HepG2 (cell line): ENCODE measurements around the gene YY2. TPM values are rescaled to one million over a fixed set of nuclear protein-coding genes. Genes with fewer than 3 reads are reported as not detected.

Experiments
- ATAC-seq: fragments of 200-7000 bp; cut with Tn5 transposase; 3 replicates; pipeline ENCODE4 v1.9.1; 2020; ENCODE audit warnings: mild to moderate bottlenecking, moderate library complexity
- BruUV-seq: library from RNA; stranded (reverse); fragments of 400-500 nt; replicated peaks from 2 replicates; lab custom pipeline; 2021; lab: Mats Ljungman, UMichigan
- CTCF ChIA-PET: fragments of 300-600 bp; formaldehyde crosslinking; extraction: SDS; loops from one replicate; lab custom pipeline; 2021; ENCODE audit warnings: low total read pairs, inconsistent platforms, low intra/inter-chr PET ratio; lab: Yijun Ruan, JAX
- POLR2A ChIA-PET: fragments of 350-600 bp; sonication (Branson Sonifier 250); formaldehyde crosslinking; loops from one replicate; lab custom pipeline; 2020; ENCODE audit warnings: antibody characterized with exemption, inconsistent platforms; lab: Yijun Ruan, JAX
- DNase-seq: peaks from one replicate; pipeline ENCODE4 v3.0.0-alpha.2; 2015; ENCODE audit warnings: low spot score
- FAIRE-seq: peaks from 3 replicates; lab custom pipeline; 2011; peaks lifted over from hg19 to GRCh38; lab: Jason Lieb, UNC
- H2AFZ ChIP-seq: one replicate; pipeline ENCODE4 v1.6.1; 2011; ENCODE audit warnings: low read length, inconsistent platforms
- H3K27ac ChIP-seq: fragments of 300-600 bp; 3 replicates; pipeline ENCODE4 v1.8.0; 2011; ENCODE audit warnings: mixed run types, mild to moderate bottlenecking, mixed read lengths, low read length, inconsistent platforms; ENCODE audit not compliant: insufficient read depth; ENCODE audit errors: extremely low read length
- H3K27me3 ChIP-seq, 2 experiments: fragments of 200-600 bp in 1 of 2; 2 replicates in 1 of 2; 3 replicates in 1 of 2; pipeline versions ENCODE4 v1.6.0 to v1.8.0; 2011; ENCODE audit warnings: low read length in 2 of 2, mild to moderate bottlenecking in 2 of 2, moderate library complexity in 2 of 2, inconsistent platforms in 1 of 2; ENCODE audit not compliant: insufficient read depth in 2 of 2, control insufficient read depth in 1 of 2
- H3K36me3 ChIP-seq, 2 experiments: fragments of 200-600 bp in 1 of 2; replicated peaks in 1 of 2; 2 replicates in 1 of 2; 3 replicates in 1 of 2; pipeline versions ENCODE4 v1.5.1 to v1.8.0; 2011; ENCODE audit warnings: low read length in 2 of 2, inconsistent platforms in 1 of 2; ENCODE audit not compliant: insufficient read depth in 2 of 2, control insufficient read depth in 1 of 2
- H3K4me1 ChIP-seq: 2 replicates; pipeline ENCODE4 v1.5.1; 2012; ENCODE audit warnings: low read length, inconsistent platforms; ENCODE audit not compliant: insufficient read depth
- H3K4me2 ChIP-seq: 2 replicates; pipeline ENCODE4 v1.6.0; 2011; ENCODE audit warnings: low read depth, low read length, inconsistent platforms
- H3K4me3 ChIP-seq, 3 experiments: fragments of 200-600 bp in 1 of 3; sonication (generic), shearing (Covaris generic) in 1 of 3; replicated peaks in 1 of 3; 2 replicates each; pipeline ENCODE4 v1.5.1; 2011 to 2016; ENCODE audit warnings: low read length in 3 of 3, inconsistent platforms in 2 of 3, low read depth in 2 of 3, mild to moderate bottlenecking in 2 of 3, control low read depth in 1 of 3, mixed read lengths in 1 of 3; ENCODE audit not compliant: insufficient read depth in 1 of 3
- H3K79me2 ChIP-seq: one replicate; pipeline ENCODE4 v1.6.1; 2011; ENCODE audit warnings: low read length, inconsistent platforms; ENCODE audit not compliant: insufficient read depth
- H3K9ac ChIP-seq: 2 replicates; pipeline ENCODE4 v1.6.0; 2011; ENCODE audit warnings: mild to moderate bottlenecking, low read depth, low read length, inconsistent platforms; ENCODE audit not compliant: insufficient read depth
- H3K9me3 ChIP-seq: 2 replicates; pipeline ENCODE4 v1.5.1; 2012; ENCODE audit warnings: mild to moderate bottlenecking, low read length
- H4K20me1 ChIP-seq: 2 replicates; pipeline ENCODE4 v1.6.0; 2011; ENCODE audit warnings: inconsistent platforms, mild to moderate bottlenecking, low read length, moderate library complexity; ENCODE audit not compliant: insufficient read depth
- ARNTL ChIP-seq: sonication (generic); formaldehyde crosslinking; IDR thresholded peaks from 2 replicates; pipeline ENCODE4 v1.4.0; 2020; ENCODE audit warnings: mild to moderate bottlenecking, missing genetic modification reagents
- CEBPG ChIP-seq: IDR thresholded peaks from 2 replicates; pipeline ENCODE4 v1.6.1; 2016
- ETV6 ChIP-seq: sonication (generic); formaldehyde crosslinking; conservative IDR thresholded peaks from 2 replicates; pipeline ENCODE4 v1.4.0; 2020; ENCODE audit warnings: missing genetic modification reagents
- FOXK1 ChIP-seq: sonication (generic); formaldehyde crosslinking; IDR thresholded peaks from 2 replicates; pipeline ENCODE4 v1.4.0; 2020; ENCODE audit warnings: low read depth, missing genetic modification reagents, borderline replicate concordance
- HNF1A ChIP-seq, 2 experiments: sonication (generic) in 1 of 2; formaldehyde crosslinking in 1 of 2; IDR thresholded peaks; 2 replicates each; pipeline versions ENCODE4 v1.4.0 to v1.6.1; 2016 to 2020; ENCODE audit warnings: borderline replicate concordance in 1 of 2, low read depth in 1 of 2, mild to moderate bottlenecking in 1 of 2, missing genetic modification reagents in 1 of 2
- KDM6A ChIP-seq: IDR thresholded peaks from 2 replicates; pipeline ENCODE4 v1.6.1; 2016; ENCODE audit warnings: low read depth
- NAIF1 ChIP-seq: sonication (generic); formaldehyde crosslinking; IDR thresholded peaks from 2 replicates; pipeline ENCODE4 v1.5.0; 2020; ENCODE audit warnings: mild to moderate bottlenecking, missing genetic modification reagents, borderline replicate concordance
- TCF7 ChIP-seq: sonication (generic); IDR thresholded peaks from 2 replicates; pipeline ENCODE4 v1.6.1; 2016; ENCODE audit warnings: antibody characterized with exemption, low read depth
- ZNF441 ChIP-seq: sonication (generic); formaldehyde crosslinking; IDR thresholded peaks from 2 replicates; pipeline ENCODE4 v1.7.0; 2021; ENCODE audit warnings: missing genetic modification reagents, borderline replicate concordance
- WGBS: methylation state at CpG from one replicate; pipeline ENCODE4 v1.1.6; 2017; ENCODE audit warnings: low lambda C conversion rate; 5-methylcytosine and 5-hydroxymethylcytosine counted together
- in situ Hi-C: cut with HindIII; loops from 2 replicates; pipeline ENCODE4 v1.10.0; 2017; ENCODE audit warnings: low pct_unique_long_range_greater_than_20kb; ENCODE audit not compliant: extremely low pct_ligation_motif_present
- intact Hi-C: fragments of 100-400 bp; cut with micrococcal nuclease; formaldehyde crosslinking; loops from one replicate; pipeline ENCODE4 v1.10.0; 2022; ENCODE audit not compliant: unreplicated experiment
- polyA plus RNA-seq, 8 experiments: library from polyadenylated mRNA; depleted of rRNA in 3 of 8; stranded (reverse) in 7 of 8; unstranded in 1 of 8; fragments of >200 nt; fragmentation: Illumina TruSeq in 4 of 8; extraction: Trizol in 4 of 8; gene quantifications; 2 replicates each; pipeline versions ENCODE4 v1.2.1 to v1.2.3, GENCODE V29; 2011 to 2016; ENCODE audit warnings: low read depth in 4 of 8, missing spikeins in 1 of 8, mixed read lengths in 1 of 8; ENCODE audit not compliant: insufficient read depth in 1 of 8
- total RNA-seq, 5 experiments: library from RNA; depleted of rRNA; stranded (reverse); fragments of >200 nt; fragmentation: Illumina TruSeq; extraction: Trizol; gene quantifications; 2 replicates each; pipeline ENCODE4 v1.2.3, GENCODE V29; 2016; ENCODE audit warnings: low read depth in 1 of 5

YY2 gene
- total and polyA plus RNA-seq, 2 of the 13 experiments (the other 11 are each of a cell fraction or from before 2014, with no cell fraction given), result 0.34 to 0.44 TPM

DNA sequence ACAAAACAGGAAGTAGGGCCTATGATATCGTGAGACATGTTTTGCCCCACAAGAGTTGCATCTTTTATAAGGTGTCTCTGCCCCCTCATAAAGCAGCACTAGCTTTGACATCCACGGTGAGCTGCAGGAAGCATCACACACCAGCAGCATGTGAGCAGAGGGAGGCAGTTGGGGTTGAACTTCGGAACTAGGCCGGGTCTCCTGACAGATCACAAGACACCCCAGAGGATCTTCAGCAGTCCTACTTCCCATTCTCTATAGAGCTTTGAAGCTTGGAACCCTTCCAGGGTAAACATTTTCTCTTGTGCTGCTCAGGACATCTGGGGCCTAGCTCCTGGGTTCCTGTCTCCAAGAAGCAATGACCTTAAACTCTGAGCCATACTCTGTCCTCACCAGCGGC lies 27.5 kb downstream of the YY2 start:
- Histone ChIP-seq H3K79me2 (no peaks in the 10 kb centered on the region), H3K4me3 (no peak overlapping the region), H3K27me3 (no peaks in the 10 kb centered on the region), H4K20me1 (no peaks in the 10 kb centered on the region), H3K9ac (no peak overlapping the region), H3K27ac (no peak overlapping the region), H2AFZ (no peak overlapping the region), H3K9me3 (no peaks in the 10 kb centered on the region), H3K36me3 (no peaks in the 10 kb centered on the region), H3K4me1 (peaks cover 14% of the 10 kb centered on the region; the same call in 1 of the 2 replicates), H3K4me2 (no peak overlapping the region)
- BruUV-seq, result no TSS peak
- no peak for FAIRE-seq
- peak; percentile 0 for DNase-seq
- in situ Hi-C loops (no loop called here), intact Hi-C loops (no loop called here)
- peak; percentile 39; the same call in 2 of the 3 replicates for ATAC-seq
- ChIA-PET POLR2A (no interaction called here), CTCF (no interaction called here)
- TF ChIP-seq HNF1A (IDR thresholded peaks at IDR 0.05; ENCODE audit: low read depth) (no peak), HNF1A (CRISPR knock-in tag; IDR thresholded peaks at IDR 0.05; ENCODE audit: borderline replicate concordance) (no peak), FOXK1 (CRISPR knock-in tag) (no peak), KDM6A (CRISPR knock-in tag) (no peak), ARNTL (CRISPR knock-in tag) (no peak), ETV6 (CRISPR knock-in tag) (no peak), NAIF1 (CRISPR knock-in tag) (no peak), TCF7 (no peak), ZNF441 (no peak), CEBPG (CRISPR knock-in tag) (no peak)
- 77% methylated on average over 2 of the region's 5 CpGs for WGBS
